GM12864 (cell line): ENCODE data around the gene SF3A2.

Experiments used
- DNase-seq: peaks from one replicate; pipeline ENCODE4 v3.0.0-alpha.2; 2011; ENCODE audit warnings: low read depth
- H3K4me3 ChIP-seq: 2 replicates; pipeline ENCODE4 v1.5.1; 2011; ENCODE audit warnings: mild to moderate bottlenecking, low read depth, low read length, control low read depth
- CTCF ChIP-seq: IDR thresholded peaks from 2 replicates; pipeline ENCODE4 v1.5.1; 2011; ENCODE audit warnings: low read depth, mild to moderate bottlenecking, moderate library complexity, low read length, control low read depth, inconsistent platforms; ENCODE audit errors: missing control alignments

SF3A2 gene

GRCh38 chr19:2294687-2295335, 58.2 kb downstream of the SF3A2 start:
- TF ChIP-seq CTCF: no peak
- no peak overlapping the region for H3K4me3 ChIP-seq
- no peak for DNase-seq

- H3K4me3 ChIP-seq: no peak overlapping the region
- DNase-seq: no peak
- TF ChIP-seq CTCF: no peak
These were observed 59.5 kb downstream of the SF3A2 start for GRCh38 chr19:2296141-2296540.
